ENCODE measurements around the gene PPIP5K2.

PPIP5K2 gene

DNA sequence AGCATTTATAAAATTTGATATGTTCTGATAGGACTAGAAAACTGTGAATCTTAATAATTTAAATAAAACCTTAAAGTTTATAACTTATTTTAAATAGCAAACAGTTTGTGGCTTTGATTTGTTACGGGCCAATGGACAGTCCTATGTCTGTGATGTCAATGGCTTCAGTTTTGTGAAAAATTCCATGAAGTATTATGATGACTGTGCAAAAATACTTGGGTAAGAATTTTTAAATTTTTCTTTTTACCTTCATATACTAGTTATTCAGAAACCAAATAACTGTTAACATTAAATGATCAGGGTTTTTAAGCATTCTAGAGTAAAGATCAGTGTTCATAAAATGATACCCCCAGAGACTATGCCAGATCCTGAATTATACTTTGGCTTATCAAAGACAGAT, 31.1 kb downstream of the PPIP5K2 start:
- Histone ChIP-seq H3K27ac (ENCODE audit: poor library complexity, severe bottlenecking) (no peak overlapping the region), H3K27me3 (ENCODE audit: insufficient read depth, poor library complexity, severe bottlenecking) (no peaks in the 10 kb centered on the region), H3K4me3 (ENCODE audit: severe bottlenecking) (no peak overlapping the region), H3K9me3 (ENCODE audit: severe bottlenecking) (no peaks in the 10 kb centered on the region), H3K4me1 (ENCODE audit: insufficient read depth, poor library complexity, severe bottlenecking) (no peaks in the 10 kb centered on the region), H3K36me3 (ENCODE audit: low read depth) (peaks cover 67% of the 10 kb centered on the region)
- TF ChIP-seq, protein P1, sequence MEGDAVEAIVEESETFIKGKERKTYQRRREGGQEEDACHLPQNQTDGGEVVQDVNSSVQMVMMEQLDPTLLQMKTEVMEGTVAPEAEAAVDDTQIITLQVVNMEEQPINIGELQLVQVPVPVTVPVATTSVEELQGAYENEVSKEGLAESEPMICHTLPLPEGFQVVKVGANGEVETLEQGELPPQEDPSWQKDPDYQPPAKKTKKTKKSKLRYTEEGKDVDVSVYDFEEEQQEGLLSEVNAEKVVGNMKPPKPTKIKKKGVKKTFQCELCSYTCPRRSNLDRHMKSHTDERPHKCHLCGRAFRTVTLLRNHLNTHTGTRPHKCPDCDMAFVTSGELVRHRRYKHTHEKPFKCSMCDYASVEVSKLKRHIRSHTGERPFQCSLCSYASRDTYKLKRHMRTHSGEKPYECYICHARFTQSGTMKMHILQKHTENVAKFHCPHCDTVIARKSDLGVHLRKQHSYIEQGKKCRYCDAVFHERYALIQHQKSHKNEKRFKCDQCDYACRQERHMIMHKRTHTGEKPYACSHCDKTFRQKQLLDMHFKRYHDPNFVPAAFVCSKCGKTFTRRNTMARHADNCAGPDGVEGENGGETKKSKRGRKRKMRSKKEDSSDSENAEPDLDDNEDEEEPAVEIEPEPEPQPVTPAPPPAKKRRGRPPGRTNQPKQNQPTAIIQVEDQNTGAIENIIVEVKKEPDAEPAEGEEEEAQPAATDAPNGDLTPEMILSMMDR (IDR thresholded peaks at IDR 0.05; ENCODE audit: poor library complexity, severe bottlenecking) = no peak
- no peak for ATAC-seq (ENCODE audit: low read depth)
- DNase-seq (ENCODE audit: low spot score) = no peak

DNA sequence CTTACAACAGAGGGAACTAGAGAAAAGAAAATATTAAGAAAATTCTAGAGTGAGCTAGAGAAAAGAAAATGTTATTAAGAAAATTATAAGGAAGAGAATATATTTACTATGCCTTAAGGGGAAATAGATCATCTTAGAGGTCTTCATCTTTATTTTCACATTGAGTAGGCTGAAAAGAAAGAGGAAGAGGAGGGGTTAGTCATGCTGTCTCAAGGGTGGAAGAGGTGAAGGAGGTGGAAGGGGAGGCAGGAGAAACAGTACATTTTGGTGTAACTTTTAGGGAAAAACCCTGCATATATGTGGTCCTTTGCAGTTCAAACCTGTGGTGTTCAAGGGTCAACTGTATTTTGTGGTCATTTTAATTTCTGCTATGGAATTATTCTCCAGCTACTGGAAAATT, 46.6 kb downstream of the PPIP5K2 start:
- Histone ChIP-seq H3K4me3 (ENCODE audit: severe bottlenecking) (no peak overlapping the region), H3K36me3 (ENCODE audit: low read depth) (peaks cover 28% of the 10 kb centered on the region), H3K27me3 (ENCODE audit: insufficient read depth, poor library complexity, severe bottlenecking) (no peaks in the 10 kb centered on the region), H3K9me3 (ENCODE audit: severe bottlenecking) (no peaks in the 10 kb centered on the region), H3K4me1 (ENCODE audit: insufficient read depth, poor library complexity, severe bottlenecking) (no peaks in the 10 kb centered on the region), H3K27ac (ENCODE audit: poor library complexity, severe bottlenecking) (no peak overlapping the region)
- DNase-seq (ENCODE audit: low spot score) = no peak
- no peak for ATAC-seq (ENCODE audit: low read depth)
- TF ChIP-seq, protein P1 (IDR thresholded peaks at IDR 0.05; ENCODE audit: poor library complexity, severe bottlenecking) = no peak

DNA sequence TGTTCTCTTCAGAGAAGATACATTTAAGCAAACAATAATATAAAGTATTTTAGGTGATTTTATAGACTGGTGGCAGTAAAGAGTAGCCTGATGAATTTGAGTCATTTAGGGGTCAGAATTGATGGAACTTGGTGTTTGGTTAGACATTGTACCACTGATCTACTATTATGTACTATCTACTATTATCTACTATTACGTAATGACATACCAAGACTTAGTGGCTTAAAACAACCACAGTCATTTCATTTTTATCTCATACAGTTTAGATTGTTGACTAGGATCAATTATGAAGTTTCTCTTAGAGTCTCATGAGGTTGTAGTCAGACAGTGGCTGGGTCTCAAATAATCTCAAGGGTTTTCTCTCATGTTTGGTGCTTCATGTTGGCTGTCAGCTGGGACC, 54.0 kb downstream of the PPIP5K2 start:
- H3K36me3 ChIP-seq (ENCODE audit: low read depth) = peaks cover 37% of the 10 kb centered on the region
- no peaks in the 10 kb centered on the region for H3K27me3 ChIP-seq (ENCODE audit: insufficient read depth, poor library complexity, severe bottlenecking)
- ATAC-seq (ENCODE audit: low read depth) (no peak), DNase-seq (ENCODE audit: low spot score) (no peak)
- H3K4me3 ChIP-seq (ENCODE audit: severe bottlenecking) = no peak overlapping the region
- H3K27ac ChIP-seq (ENCODE audit: poor library complexity, severe bottlenecking) = no peak overlapping the region
- TF ChIP-seq, protein P1 (IDR thresholded peaks at IDR 0.05; ENCODE audit: poor library complexity, severe bottlenecking) = no peak
- H3K9me3 ChIP-seq (ENCODE audit: severe bottlenecking) = no peaks in the 10 kb centered on the region
- no peaks in the 10 kb centered on the region for H3K4me1 ChIP-seq (ENCODE audit: insufficient read depth, poor library complexity, severe bottlenecking)

DNA sequence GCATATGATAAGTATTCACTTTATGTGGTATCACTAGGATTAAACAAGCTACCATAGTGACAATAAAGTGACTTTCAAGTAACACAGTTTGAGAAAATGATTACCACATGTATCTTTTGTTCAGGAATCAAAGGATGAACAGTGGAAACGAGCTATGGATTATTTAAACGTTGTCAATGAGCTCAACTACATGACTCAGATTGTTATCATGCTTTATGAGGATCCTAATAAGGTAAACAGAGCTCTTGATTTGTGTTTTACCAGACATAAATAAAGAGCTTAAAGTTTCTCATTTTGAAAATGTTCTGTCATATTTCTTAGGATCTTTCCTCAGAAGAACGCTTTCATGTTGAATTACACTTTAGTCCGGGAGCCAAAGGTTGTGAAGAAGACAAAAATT, 57.4 kb downstream of the PPIP5K2 start:
- Histone ChIP-seq H3K27ac (ENCODE audit: poor library complexity, severe bottlenecking) (no peak overlapping the region), H3K27me3 (ENCODE audit: insufficient read depth, poor library complexity, severe bottlenecking) (no peaks in the 10 kb centered on the region), H3K9me3 (ENCODE audit: severe bottlenecking) (no peaks in the 10 kb centered on the region), H3K36me3 (ENCODE audit: low read depth) (peaks cover 64% of the 10 kb centered on the region), H3K4me3 (ENCODE audit: severe bottlenecking) (no peak overlapping the region), H3K4me1 (ENCODE audit: insufficient read depth, poor library complexity, severe bottlenecking) (no peaks in the 10 kb centered on the region)
- TF ChIP-seq, protein P1 (IDR thresholded peaks at IDR 0.05; ENCODE audit: poor library complexity, severe bottlenecking) = no peak
- no peak for DNase-seq (ENCODE audit: low spot score)
- no peak for ATAC-seq (ENCODE audit: low read depth)

DNA sequence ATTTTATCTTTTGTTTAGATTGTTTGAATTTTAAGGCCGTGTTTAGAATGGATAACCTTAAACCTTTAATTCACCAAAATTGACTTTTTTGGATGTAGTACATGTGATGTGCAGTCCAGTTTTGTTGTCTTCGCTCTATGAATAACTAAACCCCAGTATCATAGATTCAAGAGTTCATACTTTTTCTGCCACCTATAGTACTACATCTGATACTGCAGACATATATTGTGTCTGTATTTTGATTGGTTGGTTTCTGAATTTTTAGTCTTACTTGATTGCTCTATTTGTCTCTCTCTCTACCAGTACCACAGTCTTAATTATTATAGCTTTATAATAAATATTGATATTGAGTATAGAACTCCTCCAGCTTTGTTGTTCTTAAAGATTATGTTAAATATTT, 58.1 kb downstream of the PPIP5K2 start:
- peaks cover 60% of the 10 kb centered on the region for H3K36me3 ChIP-seq (ENCODE audit: low read depth)
- TF ChIP-seq, protein P1 (IDR thresholded peaks at IDR 0.05; ENCODE audit: poor library complexity, severe bottlenecking) = no peak
- H3K27ac ChIP-seq (ENCODE audit: poor library complexity, severe bottlenecking) = no peak overlapping the region
- DNase-seq (ENCODE audit: low spot score) (no peak), ATAC-seq (ENCODE audit: low read depth) (no peak)
- no peaks in the 10 kb centered on the region for H3K4me1 ChIP-seq (ENCODE audit: insufficient read depth, poor library complexity, severe bottlenecking)
- H3K9me3 ChIP-seq (ENCODE audit: severe bottlenecking) = no peaks in the 10 kb centered on the region
- no peak overlapping the region for H3K4me3 ChIP-seq (ENCODE audit: severe bottlenecking)
- H3K27me3 ChIP-seq (ENCODE audit: insufficient read depth, poor library complexity, severe bottlenecking) = no peaks in the 10 kb centered on the region

All from RWPE2 (cell line).